Activated CD8-positive, alpha-beta memory T cell treated with anti-CD3 and anti-CD28 coated beads for 4 hours (primary cell): ENCODE data around the gene VPS37B.
"Not testable (repeated sequence)": the region's sequence is repeated elsewhere in the genome, so short reads cannot be mapped to it uniquely, and the experiment has no call there.

ENCODE experiments used
- DNase-seq, 2 donors: peaks; one replicate each; pipeline ENCODE4 v3.0.0-alpha.2; 2020; ENCODE audit warnings: low read depth in 2 of 2

The VPS37B gene

GRCh38 chr12:122882908-122883558 lies 12.9 kb downstream of the VPS37B start:
- DNase-seq, result no peak

- no peak for DNase-seq
Measured at GRCh38 chr12:122880668-122881067, 15.3 kb downstream of the VPS37B start.

GRCh38 chr12:122880155-122880667 lies 15.7 kb downstream of the VPS37B start:
- DNase-seq, result no peak

GRCh38 chr12:122878780-122879612 lies 16.9 kb downstream of the VPS37B start:
- DNase-seq, result no peak

GRCh38 chr12:122876731-122877130 lies 19.2 kb downstream of the VPS37B start:
- no peak for DNase-seq

- not testable (repeated sequence) for DNase-seq
Measured at GRCh38 chr12:122876281-122876680, 19.6 kb downstream of the VPS37B start.

GRCh38 chr12:122875590-122876220 lies 20.2 kb downstream of the VPS37B start:
- DNase-seq, result no peak

- no peak for DNase-seq
Measured at GRCh38 chr12:122874081-122874480, 21.8 kb downstream of the VPS37B start.

GRCh38 chr12:122873540-122873939 lies 22.4 kb downstream of the VPS37B start:
- no peak for DNase-seq

- DNase-seq, result no peak
Measured at GRCh38 chr12:122872815-122873361, 23.0 kb downstream of the VPS37B start.

- DNase-seq, result no peak
Measured at GRCh38 chr12:122871851-122872780, 23.8 kb downstream of the VPS37B start.

GRCh38 chr12:122870867-122871664 lies 24.9 kb downstream of the VPS37B start:
- no peak for DNase-seq

- DNase-seq, result no peak
Measured at GRCh38 chr12:122870163-122870842, 25.6 kb downstream of the VPS37B start.

- DNase-seq, result no peak
Measured at GRCh38 chr12:122869207-122869973, 26.5 kb downstream of the VPS37B start.

GRCh38 chr12:122868471-122869177 lies 27.3 kb downstream of the VPS37B start:
- no peak for DNase-seq

- DNase-seq, result no peak
Measured at GRCh38 chr12:122867691-122868461, 28.0 kb downstream of the VPS37B start.

GRCh38 chr12:122866950-122867607 lies 28.8 kb downstream of the VPS37B start:
- no peak for DNase-seq
